HS-5 (cell line): Measurements from ENCODE around the gene GBF1.
"Not testable (repeated sequence)": the region's sequence is repeated elsewhere in the genome, so short reads cannot be mapped to it uniquely, and the experiment has no call there.

Experiments used
- DNase-seq: peaks from one replicate; pipeline ENCODE4 v3.0.0-alpha.2; 2012; ENCODE audit warnings: low read depth

GBF1 gene, protein sequence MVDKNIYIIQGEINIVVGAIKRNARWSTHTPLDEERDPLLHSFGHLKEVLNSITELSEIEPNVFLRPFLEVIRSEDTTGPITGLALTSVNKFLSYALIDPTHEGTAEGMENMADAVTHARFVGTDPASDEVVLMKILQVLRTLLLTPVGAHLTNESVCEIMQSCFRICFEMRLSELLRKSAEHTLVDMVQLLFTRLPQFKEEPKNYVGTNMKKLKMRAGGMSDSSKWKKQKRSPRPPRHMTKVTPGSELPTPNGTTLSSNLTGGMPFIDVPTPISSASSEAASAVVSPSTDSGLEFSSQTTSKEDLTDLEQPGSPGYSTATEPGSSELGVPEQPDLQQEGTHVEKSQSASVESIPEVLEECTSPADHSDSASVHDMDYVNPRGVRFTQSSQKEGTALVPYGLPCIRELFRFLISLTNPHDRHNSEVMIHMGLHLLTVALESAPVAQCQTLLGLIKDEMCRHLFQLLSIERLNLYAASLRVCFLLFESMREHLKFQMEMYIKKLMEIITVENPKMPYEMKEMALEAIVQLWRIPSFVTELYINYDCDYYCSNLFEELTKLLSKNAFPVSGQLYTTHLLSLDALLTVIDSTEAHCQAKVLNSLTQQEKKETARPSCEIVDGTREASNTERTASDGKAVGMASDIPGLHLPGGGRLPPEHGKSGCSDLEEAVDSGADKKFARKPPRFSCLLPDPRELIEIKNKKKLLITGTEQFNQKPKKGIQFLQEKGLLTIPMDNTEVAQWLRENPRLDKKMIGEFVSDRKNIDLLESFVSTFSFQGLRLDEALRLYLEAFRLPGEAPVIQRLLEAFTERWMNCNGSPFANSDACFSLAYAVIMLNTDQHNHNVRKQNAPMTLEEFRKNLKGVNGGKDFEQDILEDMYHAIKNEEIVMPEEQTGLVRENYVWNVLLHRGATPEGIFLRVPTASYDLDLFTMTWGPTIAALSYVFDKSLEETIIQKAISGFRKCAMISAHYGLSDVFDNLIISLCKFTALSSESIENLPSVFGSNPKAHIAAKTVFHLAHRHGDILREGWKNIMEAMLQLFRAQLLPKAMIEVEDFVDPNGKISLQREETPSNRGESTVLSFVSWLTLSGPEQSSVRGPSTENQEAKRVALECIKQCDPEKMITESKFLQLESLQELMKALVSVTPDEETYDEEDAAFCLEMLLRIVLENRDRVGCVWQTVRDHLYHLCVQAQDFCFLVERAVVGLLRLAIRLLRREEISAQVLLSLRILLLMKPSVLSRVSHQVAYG (N-terminal part only)

DNA sequence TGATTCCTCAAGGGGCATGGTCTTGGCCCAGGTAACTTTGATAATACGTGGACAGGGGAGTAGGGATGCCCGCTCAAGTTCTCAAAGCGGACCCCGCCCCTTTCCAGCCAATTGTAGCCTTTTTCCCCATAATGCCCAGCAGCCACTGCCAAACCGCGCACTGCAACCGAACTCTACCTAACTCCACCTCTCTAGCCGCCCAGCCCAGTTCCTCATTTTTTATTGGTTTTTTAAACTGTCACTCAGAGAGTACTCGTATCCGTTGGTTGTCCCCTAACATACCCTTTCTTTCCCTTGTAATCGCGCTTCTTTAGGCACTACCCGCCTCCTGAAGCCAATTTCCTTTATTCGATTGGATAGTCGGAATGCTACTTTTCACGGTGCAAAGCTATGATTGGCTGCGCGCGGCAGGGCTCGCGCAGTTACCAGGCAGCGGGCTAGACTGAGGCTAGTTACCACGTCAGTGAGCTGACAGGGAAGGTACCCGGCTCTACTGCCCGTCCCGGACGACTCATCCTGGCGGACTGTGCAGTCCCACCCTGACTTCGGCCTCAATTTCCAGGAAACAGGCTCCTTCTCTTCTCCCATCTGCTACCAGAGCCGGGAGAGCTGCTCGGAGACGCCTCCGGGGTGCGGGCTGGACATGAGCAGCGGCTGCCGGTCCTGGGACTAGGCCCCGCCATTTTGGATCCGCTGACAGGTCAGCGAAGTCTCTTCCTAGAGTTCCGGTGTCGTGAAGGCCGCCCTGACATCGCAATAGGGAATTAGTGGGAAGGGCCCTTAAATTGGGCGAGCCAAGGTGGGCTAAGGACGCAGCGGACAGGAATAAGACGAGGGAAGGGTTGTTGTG lies at the start of gene GBF1:
Gene GBF1 (plus strand): TSS at position 451 of the 850 bp plus-strand sequence. CDS start 13,407 bp downstream, outside the sequence.
- peak; percentile 99 for DNase-seq

DNA sequence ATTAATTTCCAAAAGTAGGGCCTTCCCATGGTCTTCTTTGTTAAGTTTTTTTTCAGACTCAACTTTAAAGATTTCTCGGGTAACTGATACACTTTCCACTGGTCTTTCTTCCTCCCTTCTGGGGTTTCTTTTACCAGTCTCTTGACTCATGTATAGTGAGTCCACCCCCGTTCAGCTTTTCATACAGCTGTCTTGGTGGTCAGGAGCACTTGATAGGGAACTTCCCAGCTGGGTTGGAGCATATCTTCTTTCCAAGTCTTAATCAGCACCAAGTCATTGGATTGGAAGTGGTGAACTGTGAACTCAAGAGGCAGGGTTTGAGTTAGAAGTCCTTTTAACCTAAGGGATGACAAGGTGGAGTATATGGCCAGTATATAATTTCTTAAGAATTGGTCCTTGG lies 48.4 kb upstream of the GBF1 start:
- DNase-seq: no peak

DNA sequence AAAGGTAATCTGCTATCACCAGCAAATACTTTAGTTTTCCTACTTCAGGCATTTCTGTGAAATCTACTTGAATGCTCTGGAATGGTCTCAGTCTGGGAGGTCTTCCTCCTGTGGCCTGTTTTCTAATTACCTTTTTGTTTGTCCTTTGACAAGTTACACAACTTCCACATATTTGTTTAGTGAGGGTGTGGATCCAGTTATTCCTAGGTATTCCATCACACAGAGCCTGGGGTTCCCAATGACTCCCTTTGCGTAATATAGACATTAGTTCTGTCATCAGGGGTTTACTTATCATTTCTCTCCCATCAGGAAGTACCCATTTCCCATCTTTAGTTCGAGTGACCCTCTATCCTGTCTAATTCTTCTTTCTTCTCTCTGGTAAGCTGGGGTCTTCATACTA lies 47.3 kb upstream of the GBF1 start:
- DNase-seq: no peak

DNA sequence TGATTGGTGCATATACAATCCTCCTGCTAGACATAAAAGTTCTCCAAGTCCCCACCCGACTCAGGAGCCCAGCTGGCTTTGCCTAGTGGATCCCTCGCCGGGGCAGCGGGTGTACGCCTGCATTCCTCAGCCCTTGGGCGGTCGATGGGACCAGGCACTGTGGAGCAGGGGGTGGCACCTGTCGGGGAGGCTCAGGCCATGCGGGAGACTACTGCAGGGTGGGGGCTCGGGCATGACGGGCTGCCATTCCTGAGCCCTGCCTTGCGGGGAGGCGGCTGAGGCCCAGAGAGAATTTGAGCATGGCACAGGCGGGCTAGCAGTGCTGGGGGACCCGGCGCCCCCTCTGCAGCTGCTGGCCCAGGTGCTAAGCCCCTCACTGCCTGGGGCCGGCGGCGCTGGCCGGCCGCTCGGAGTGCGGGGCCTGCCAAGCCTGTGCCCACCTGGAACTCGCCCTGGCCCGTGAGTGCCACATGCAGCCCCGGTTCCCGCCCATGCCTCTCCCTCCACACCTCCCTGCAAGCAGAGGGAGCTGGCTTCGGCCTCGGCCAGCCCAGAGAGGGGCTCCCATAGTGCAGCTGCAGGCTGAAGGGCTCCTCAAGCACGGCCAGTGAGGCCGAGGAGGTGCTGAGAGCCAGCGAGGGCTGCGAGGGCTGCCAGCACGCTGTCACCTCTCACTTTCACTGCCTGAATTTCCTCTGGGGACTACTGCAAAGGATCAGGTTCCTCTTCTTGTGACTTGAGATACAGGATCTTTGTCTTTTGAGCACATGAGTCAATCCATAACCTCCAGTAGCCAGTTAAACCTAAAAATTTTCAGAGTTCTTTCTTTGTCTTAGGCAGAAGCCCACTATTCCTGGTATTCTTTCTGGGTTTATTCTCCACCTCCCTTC lies 44.3 kb upstream of the GBF1 start:
- no peak for DNase-seq

DNA sequence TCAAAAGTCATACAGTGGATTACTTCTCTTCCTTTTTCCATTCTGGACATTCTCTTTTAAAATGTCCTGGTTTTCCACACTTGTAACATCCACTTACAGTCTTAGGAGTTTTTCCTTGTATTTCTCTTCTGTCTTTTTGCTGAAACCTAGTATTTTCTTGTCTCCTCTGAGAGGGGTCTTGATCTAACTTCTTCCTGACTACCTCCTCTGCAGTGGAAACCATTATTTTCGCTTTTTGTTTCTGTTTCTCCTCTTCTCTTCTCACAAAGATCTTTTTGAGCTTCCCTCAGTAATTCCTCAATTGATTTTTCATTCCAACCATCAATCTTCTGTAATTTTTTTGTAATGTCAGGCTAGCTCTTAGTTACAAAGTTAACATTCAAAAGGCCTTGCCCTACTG lies 42.9 kb upstream of the GBF1 start:
- no peak for DNase-seq

DNA sequence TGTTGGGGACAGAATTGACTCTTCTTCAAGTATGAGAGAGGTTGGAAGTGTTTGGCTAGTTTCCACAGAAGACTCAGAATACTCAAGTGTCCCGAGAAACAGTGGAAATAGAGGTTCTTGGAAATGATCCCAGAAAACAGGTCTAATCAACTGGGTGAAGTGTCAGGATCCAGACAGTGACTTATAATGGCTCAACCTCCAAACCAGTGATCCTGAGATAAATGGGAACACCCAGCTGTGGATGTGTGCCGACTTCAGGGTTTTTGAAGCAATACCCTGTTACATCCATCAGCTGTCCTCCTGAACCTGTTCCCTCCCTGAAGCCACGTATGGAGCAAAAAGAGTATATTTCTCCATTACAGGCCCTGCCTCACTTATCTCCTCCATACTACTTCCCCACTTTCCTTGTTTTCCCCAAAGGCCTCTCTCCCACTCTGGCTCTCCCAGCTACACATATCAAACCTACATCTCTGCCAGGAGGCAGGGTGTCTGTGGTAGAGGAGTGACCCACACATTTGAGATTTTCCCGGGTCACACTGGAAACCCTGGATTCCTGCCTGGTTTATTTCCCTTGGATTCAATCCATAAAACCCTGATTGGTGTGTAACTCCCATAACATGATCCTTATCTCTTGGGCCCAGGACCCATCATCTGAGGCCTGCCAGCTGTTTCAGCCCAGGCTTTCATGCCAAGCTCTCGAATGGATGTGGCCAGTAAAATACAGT lies 36.9 kb upstream of the GBF1 start:
- no peak for DNase-seq

DNA sequence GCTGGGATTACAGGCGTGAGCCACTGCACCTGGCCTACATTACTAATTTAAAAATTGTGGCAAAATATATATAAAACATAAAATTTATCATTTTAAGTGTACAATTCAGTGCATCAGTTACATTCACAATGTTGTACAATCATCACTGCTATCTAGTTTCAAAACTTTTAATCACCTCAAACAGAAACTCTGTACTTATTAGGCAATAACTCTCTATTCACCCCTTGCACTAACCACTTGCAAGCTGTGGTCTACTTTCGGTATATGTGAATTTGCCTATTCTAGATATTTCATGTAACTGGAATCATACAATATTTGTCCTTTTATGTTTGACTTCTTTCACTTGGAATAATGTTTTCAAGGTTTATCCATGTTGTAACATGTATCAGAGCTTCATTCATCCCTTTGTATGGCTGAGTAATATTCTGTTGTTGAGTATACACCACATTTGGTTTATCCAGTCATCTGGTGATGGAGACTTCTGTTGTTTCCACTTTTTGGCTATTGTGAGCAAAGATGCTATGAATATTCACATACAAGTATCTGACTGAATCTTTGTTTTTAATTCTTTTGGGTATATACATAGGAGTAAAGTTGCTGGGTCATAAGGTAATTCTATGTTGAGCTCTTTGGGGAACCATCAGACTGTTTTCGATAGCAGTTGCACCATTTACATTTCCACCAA lies 33.6 kb upstream of the GBF1 start:
- no peak for DNase-seq

DNA sequence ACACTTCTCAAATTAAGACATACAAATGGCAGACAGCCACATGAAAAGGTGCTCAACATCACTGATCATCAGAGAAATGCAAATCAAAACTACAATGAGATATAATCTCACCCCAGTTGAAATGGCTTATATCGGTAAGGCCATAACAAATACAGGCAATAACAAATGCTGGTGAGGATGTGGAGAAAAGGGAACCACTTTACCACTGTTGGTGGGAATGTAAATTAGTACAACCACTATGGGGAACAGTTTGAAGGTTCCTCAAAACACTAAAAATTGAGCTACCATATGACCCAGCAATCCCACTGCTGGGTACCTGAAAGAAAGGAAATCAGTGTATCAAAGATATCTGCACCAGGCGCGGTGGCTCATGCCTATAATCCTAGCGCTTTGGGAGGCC lies 31.7 kb upstream of the GBF1 start:
- DNase-seq: not testable (repeated sequence)

DNA sequence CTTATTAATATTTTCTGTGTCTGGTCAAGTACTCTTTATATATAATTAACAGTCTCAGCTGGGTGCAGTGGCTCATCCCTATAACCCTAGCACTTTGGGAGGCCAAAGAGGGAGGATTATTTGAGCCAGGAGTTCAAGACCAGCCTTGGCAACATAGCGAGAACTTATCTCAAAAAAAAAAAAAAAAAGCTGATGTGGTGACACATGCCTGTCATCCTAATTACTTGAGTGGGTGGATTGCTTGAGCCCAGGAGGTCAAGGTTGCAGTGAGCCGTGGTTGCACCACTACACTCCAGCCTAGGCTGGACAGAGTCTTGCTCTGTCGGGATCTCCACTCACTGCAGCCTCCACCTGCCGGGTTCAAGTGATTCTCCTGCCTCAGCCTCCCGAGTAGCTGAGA lies 26.0 kb upstream of the GBF1 start:
- DNase-seq: no peak

DNA sequence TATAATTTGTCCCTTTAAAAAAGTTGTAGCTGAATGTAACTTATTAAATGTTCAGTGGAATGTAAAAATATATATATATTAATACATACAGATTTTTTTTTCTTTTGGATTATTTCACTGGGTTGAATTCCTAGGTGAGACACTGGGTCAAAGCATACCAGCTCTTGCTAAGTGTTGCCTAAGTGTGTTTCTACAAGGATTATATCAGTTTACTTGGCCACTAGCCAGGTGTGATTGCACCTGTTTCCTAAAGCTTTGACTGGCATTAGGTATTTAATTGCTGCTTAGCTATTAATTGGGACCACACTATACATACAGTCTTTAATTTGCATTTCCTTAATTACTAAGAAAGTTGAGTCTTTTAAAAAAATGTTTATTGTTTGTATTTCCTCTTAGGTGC lies 24.7 kb upstream of the GBF1 start:
- DNase-seq: no peak

DNA sequence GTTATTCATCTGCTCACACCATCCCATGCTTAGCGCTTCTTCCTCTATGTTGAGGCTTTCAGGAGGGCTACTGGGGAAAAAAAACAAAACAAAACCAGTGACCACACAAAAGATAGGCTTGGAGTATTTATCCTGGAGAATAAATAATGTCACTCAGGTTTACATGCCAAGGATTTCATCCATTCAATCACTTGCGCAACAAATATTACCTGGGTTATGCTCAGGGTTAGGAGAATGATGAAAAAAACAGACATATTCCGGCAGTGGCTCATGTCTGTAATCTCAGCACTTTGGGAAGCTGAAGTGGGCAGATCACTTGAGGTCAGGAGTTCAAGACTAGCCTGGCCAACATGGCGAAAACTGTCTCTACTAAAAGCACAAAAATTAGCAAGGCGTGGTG lies 22.5 kb upstream of the GBF1 start:
- DNase-seq: no peak

DNA sequence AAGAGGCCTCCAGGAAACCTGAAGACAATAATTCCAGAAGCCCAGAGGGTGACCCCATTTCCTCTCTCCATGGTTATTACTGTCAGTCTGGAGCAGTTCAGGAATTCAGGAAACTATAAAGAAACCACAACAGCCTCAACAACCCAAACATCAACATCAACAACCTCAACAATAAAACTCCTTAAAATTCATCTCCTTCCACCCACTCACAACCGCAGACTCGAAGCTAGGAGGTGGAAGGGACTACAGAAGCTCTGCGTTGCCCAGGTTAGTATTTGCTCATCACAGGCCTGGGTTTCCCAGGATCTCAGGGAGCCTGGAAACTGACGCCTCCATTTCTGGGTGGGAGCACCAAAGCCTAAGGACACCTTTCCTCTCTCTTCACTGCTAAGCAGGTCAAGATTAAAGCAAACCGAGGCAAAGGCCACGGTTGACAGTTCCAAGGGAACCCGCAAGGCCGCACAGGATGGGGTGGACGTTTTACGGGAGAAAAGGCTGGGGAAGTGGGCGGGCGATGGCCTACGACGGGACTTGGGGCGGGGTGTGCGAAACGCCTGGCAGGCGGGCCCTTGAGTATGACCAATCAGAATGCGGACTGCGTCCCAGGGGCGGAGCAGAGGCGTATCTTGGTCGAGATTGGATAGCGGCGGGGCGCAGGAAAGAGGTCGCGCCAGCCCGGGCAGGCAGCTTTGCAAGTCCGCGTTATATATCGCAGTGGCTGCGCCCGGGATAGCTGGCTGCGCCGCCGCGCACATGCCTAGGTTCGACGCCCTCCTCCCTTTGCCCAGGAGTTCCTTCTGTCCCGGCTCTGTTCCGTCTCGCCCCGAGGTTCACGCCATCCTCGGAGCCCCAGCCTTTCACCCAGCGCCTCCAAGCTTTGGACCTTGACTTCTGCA lies 19.4 kb upstream of the GBF1 start, which contains the start of gene ELOVL3:
Gene ELOVL3 (plus strand): TSS at position 654 of the 896 bp plus-strand sequence. CDS start 250 bp downstream, outside the sequence.
- DNase-seq: peak; percentile 85

DNA sequence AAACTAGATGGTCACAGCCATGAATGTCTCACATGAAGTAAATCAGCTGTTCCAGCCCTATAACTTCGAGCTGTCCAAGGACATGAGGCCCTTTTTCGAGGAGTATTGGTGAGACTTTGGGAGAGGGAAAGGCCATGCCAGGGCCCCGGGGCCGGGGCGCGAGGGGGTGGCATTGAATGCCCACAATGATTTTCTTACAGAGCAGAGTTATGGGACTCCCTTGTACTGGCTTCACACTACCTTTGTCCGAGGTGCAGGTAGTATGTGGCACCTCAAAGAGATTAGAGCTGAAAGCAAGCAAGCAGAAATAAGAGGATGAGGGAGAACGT lies 18.8 kb upstream of the GBF1 start:
- DNase-seq: no peak

DNA sequence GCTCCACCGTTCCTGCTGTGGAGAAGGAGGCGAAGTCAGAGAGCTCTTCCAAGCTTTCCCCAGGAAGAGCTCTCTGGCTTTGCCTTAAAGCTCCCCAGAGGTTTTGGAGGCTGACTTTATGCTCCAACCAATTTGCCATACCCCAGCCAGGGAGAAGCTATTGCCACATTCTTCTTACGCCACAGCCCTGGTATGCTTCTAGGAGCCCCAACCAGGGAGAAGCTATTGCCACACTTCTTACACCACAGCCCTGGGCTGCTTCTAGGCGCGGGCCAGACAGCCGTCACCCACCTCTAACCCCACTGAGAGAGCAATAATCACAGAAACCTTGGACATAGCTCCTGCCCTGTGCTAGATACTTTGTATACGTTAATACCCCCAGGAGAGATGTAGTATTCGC lies 18.3 kb upstream of the GBF1 start:
- peak; percentile 74 for DNase-seq

DNA sequence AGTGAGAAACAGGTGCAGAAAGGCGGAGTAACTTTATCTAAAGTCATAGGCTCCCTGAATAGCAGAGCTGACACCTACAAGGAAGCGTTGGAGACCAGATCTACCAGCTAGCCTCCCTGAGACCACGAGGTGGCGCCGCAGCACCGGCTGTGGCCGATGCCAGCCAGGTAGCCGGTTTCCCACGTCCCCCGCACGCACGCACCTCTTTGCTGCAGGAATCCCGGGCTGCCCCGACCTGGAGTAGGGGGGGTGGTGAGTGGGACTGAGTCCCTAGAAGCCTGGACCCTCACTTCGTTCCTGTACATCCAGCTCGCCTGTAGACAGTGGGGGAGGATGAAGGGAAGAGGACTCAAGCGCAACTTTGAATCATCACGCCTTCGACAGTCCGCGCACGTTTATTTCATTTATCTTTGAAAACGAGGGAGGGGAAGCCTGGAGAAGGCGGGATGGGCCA lies 15.5 kb upstream of the GBF1 start:
- peak; percentile 52 for DNase-seq

DNA sequence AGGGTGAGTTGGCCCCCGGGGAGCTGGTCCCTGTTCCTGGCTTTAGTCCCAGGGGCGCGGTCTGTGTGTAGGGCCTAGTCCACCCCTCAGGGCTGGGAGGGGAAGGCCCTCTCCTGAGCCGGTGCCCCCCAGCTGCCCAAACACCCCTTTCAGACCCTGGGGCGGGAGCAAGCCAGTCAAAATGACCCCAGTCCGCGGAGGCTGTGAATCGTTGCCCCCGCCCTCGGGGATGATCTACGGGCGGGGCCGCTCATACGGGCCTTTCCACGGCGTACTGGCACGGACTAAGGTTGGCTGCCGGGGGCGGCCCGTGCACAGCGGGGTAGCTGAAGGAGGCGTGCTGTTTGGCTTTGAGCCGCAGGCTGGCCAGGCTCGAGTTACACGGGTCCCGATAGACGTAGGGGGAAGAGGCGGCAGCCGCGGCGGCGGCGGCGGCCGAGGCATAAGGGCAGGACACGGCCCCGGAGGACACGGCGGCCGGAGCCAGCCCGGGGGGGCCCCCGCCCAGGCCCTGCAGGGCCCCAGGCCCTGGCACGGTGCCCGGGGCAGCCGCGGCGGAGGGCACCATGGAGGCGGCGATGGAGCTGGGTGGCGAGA lies 15.0 kb upstream of the GBF1 start:
- no peak for DNase-seq

DNA sequence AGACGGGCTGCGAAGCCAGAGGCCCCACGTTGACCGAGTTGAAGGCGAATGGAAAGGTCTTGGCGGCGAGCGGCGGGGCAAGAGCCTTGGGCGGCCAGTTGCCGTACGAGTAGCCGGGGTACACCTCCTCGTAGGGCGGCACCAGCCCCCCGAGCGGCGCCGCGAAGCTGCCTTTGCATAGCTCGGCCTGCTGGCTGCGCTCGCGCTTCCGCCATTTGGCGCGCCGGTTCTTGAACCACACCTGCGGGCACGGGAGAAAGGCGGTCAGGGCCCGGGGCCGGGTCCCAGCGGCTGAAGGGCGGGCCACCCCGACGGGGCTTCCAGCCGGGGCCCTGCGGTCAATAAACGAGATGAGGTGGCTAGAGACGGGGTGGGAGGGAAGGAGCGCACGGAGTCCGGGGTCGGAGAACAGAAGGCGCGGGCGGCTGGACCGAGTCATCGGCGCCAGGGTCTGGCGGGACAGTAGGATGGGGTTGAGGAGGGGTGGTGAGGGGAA lies 14.4 kb upstream of the GBF1 start:
- no peak for DNase-seq
